DND-41 (cell line): ENCODE measurements around the gene KLHL3.

Source experiments
- ATAC-seq: fragments of 200-7000 bp; cut with Tn5 transposase; 3 replicates; pipeline ENCODE4 v1.9.1; 2021; ENCODE audit warnings: low read depth; ENCODE audit not compliant: insufficient read depth
- DNase-seq: peaks from one replicate; pipeline ENCODE4 v3.0.0-alpha.2; 2020
- H2AFZ ChIP-seq: 2 replicates; pipeline ENCODE4 v1.6.0; 2012; ENCODE audit warnings: low read depth, low read length
- H3K27ac ChIP-seq: 2 replicates; pipeline ENCODE4 v1.5.1; 2012; ENCODE audit warnings: low read length, inconsistent platforms
- H3K27me3 ChIP-seq: fragments of 200-600 bp; sonication (generic); 2 replicates; pipeline ENCODE4 v1.6.0; 2012; ENCODE audit warnings: low read length, mild to moderate bottlenecking, inconsistent platforms; ENCODE audit not compliant: insufficient read depth, poor library complexity
- H3K36me3 ChIP-seq: 2 replicates; pipeline ENCODE4 v1.5.1; 2012; ENCODE audit warnings: low read length, inconsistent platforms; ENCODE audit not compliant: insufficient read depth
- H3K4me1 ChIP-seq: 2 replicates; pipeline ENCODE4 v1.5.1; 2012; ENCODE audit warnings: mild to moderate bottlenecking, low read length; ENCODE audit not compliant: insufficient read depth
- H3K4me2 ChIP-seq: 2 replicates; pipeline ENCODE4 v1.6.0; 2012; ENCODE audit warnings: mild to moderate bottlenecking, moderate library complexity, low read length, inconsistent platforms; ENCODE audit not compliant: insufficient read depth
- H3K4me3 ChIP-seq, 2 experiments: fragments of 200-600 bp in 1 of 2; shearing (Covaris generic) in 1 of 2; 2 replicates each; pipeline ENCODE4 v1.5.1; 2012 to 2016; ENCODE audit warnings: inconsistent platforms in 2 of 2, low read length in 2 of 2, mild to moderate bottlenecking in 2 of 2, low read depth in 1 of 2, moderate library complexity in 1 of 2
- H3K79me2 ChIP-seq: 2 replicates; pipeline ENCODE4 v1.6.0; 2012; ENCODE audit warnings: low read length, inconsistent platforms; ENCODE audit not compliant: insufficient read depth
- H3K9ac ChIP-seq: 2 replicates; pipeline ENCODE4 v1.6.0; 2012; ENCODE audit warnings: low read depth, mild to moderate bottlenecking, inconsistent platforms, low read length, moderate library complexity
- H3K9me3 ChIP-seq: 2 replicates; pipeline ENCODE4 v1.5.1; 2012; ENCODE audit warnings: low read length, moderate library complexity, mild to moderate bottlenecking, inconsistent platforms; ENCODE audit not compliant: insufficient read depth, severe bottlenecking
- H4K20me1 ChIP-seq: 2 replicates; pipeline ENCODE4 v1.6.0; 2012; ENCODE audit warnings: low read length; ENCODE audit not compliant: insufficient read depth
- CTCF ChIP-seq: IDR thresholded peaks from 2 replicates; pipeline ENCODE4 v1.5.1; 2012; ENCODE audit warnings: borderline replicate concordance, low read length, moderate library complexity, mild to moderate bottlenecking; ENCODE audit not compliant: poor library complexity, severe bottlenecking; ENCODE audit errors: extremely low read depth
- EZH2 ChIP-seq: IDR thresholded peaks from 3 replicates; pipeline ENCODE4 v1.6.1; 2012; ENCODE audit warnings: borderline replicate concordance, low read depth, mild to moderate bottlenecking, moderate library complexity, low read length, inconsistent platforms; ENCODE audit not compliant: severe bottlenecking

Gene KLHL3

GRCh38 chr5:137679195-137679594 lies 56.7 kb downstream of the KLHL3 start:
- Histone ChIP-seq H4K20me1 (no peaks in the 10 kb centered on the region), H3K27ac (no peak overlapping the region), H3K9ac (no peak overlapping the region), H3K4me1 (no peaks in the 10 kb centered on the region), H2AFZ (no peak overlapping the region), H3K4me2 (no peak overlapping the region), H3K9me3 (no peaks in the 10 kb centered on the region), H3K79me2 (no peaks in the 10 kb centered on the region), H3K4me3 (no peak overlapping the region), H3K36me3 (no peaks in the 10 kb centered on the region), H3K27me3 (no peaks in the 10 kb centered on the region)
- TF ChIP-seq CTCF, result no peak
- TF ChIP-seq EZH2, result no peak
- DNase-seq (no peak), ATAC-seq (no peak)

- H3K4me3 ChIP-seq, result no peak overlapping the region
- no peak overlapping the region for H2AFZ ChIP-seq
- no peaks in the 10 kb centered on the region for H3K9me3 ChIP-seq
- H3K79me2 ChIP-seq, result no peaks in the 10 kb centered on the region
- no peak for DNase-seq
- TF ChIP-seq EZH2 (no peak), CTCF (no peak)
- H3K4me1 ChIP-seq, result no peaks in the 10 kb centered on the region
- no peak overlapping the region for H3K27ac ChIP-seq
- no peak overlapping the region for H3K4me2 ChIP-seq
- H3K9ac ChIP-seq, result no peak overlapping the region
- no peak for ATAC-seq
- H4K20me1 ChIP-seq, result no peaks in the 10 kb centered on the region
- no peaks in the 10 kb centered on the region for H3K36me3 ChIP-seq
- H3K27me3 ChIP-seq, result no peaks in the 10 kb centered on the region
Measured at GRCh38 chr5:137672881-137673280, 63.0 kb downstream of the KLHL3 start.

- no peak overlapping the region for H3K27ac ChIP-seq
- H3K4me3 ChIP-seq, result no peak overlapping the region
- no peaks in the 10 kb centered on the region for H3K4me1 ChIP-seq
- DNase-seq (no peak), ATAC-seq (no peak)
- no peak overlapping the region for H3K9ac ChIP-seq
- no peaks in the 10 kb centered on the region for H3K9me3 ChIP-seq
- H4K20me1 ChIP-seq, result no peaks in the 10 kb centered on the region
- no peaks in the 10 kb centered on the region for H3K27me3 ChIP-seq
- H3K36me3 ChIP-seq, result no peaks in the 10 kb centered on the region
- H3K79me2 ChIP-seq, result no peaks in the 10 kb centered on the region
- H2AFZ ChIP-seq, result no peak overlapping the region
- H3K4me2 ChIP-seq, result no peak overlapping the region
- TF ChIP-seq EZH2 (no peak), CTCF (no peak)
Measured at GRCh38 chr5:137672001-137672400, 63.9 kb downstream of the KLHL3 start.

GRCh38 chr5:137669811-137670210 lies 66.1 kb downstream of the KLHL3 start:
- Histone ChIP-seq H3K9ac (no peak overlapping the region), H3K79me2 (no peaks in the 10 kb centered on the region), H3K27me3 (no peaks in the 10 kb centered on the region), H4K20me1 (no peaks in the 10 kb centered on the region), H3K36me3 (no peaks in the 10 kb centered on the region), H3K4me3 (no peak overlapping the region), H2AFZ (no peak overlapping the region), H3K4me2 (no peak overlapping the region), H3K4me1 (no peaks in the 10 kb centered on the region), H3K27ac (no peak overlapping the region), H3K9me3 (no peaks in the 10 kb centered on the region)
- ATAC-seq, result no peak
- no peak for DNase-seq
- TF ChIP-seq CTCF (no peak), EZH2 (no peak)
